Brain microvascular endothelial cell (primary cell): Measurements from ENCODE around the gene TBCA.

Source experiments
- DNase-seq: peaks from one replicate; pipeline ENCODE4 v3.0.0-alpha.2; 2020
- H3K27ac ChIP-seq: fragments of 250-450 bp; sonication (Bioruptor Pico); 2 replicates; pipeline ENCODE4 v1.5.1; 2020; ENCODE audit warnings: mild to moderate bottlenecking, moderate library complexity
- H3K27me3 ChIP-seq: fragments of 250-450 bp; sonication (Bioruptor Pico); replicated peaks from 2 replicates; pipeline ENCODE4 v1.5.1; 2020; ENCODE audit warnings: mild to moderate bottlenecking
- H3K36me3 ChIP-seq: fragments of 250-450 bp; sonication (Bioruptor Pico); replicated peaks from 2 replicates; pipeline ENCODE4 v1.5.1; 2020; ENCODE audit warnings: mild to moderate bottlenecking
- H3K4me3 ChIP-seq: 2 replicates; pipeline ENCODE4 v1.5.1; 2011; ENCODE audit warnings: low read depth, mild to moderate bottlenecking, control low read depth, low read length, moderate library complexity
- CTCF ChIP-seq: IDR thresholded peaks from 2 replicates; pipeline ENCODE4 v1.5.1; 2011; ENCODE audit warnings: low read depth, mild to moderate bottlenecking, moderate library complexity, low read length, control low read depth, inconsistent platforms; ENCODE audit errors: missing control alignments
- in situ Hi-C: cut with HindIII; loops from 2 replicates; pipeline ENCODE4 v1.10.0; 2017; ENCODE audit warnings: low sequenced_read_pairs, low pct_ligation_motif_present

TBCA gene

GRCh38 chr5:77785229-77785628 is 9.1 kb upstream of the TBCA start:
- TF ChIP-seq CTCF, result no peak
- in situ Hi-C loops, result no loop called here
- H3K4me3 ChIP-seq, result no peak overlapping the region
- H3K27me3 ChIP-seq, result peaks cover 2% of the 10 kb centered on the region
- H3K36me3 ChIP-seq, result no peaks in the 10 kb centered on the region
- H3K27ac ChIP-seq, result no peak overlapping the region
- no peak for DNase-seq

GRCh38 chr5:77784735-77785134 is 8.6 kb upstream of the TBCA start:
- H3K27ac ChIP-seq, result no peak overlapping the region
- H3K36me3 ChIP-seq, result no peaks in the 10 kb centered on the region
- no peak for DNase-seq
- H3K27me3 ChIP-seq, result no peaks in the 10 kb centered on the region
- H3K4me3 ChIP-seq, result no peak overlapping the region
- TF ChIP-seq CTCF, result no peak
- in situ Hi-C loops, result no loop called here

GRCh38 chr5:77781076-77781475 is 4.9 kb upstream of the TBCA start:
- TF ChIP-seq CTCF, result no peak
- Histone ChIP-seq H3K27me3 (no peaks in the 10 kb centered on the region), H3K36me3 (no peaks in the 10 kb centered on the region), H3K4me3 (no peak overlapping the region), H3K27ac (no peak overlapping the region)
- no peak for DNase-seq
- in situ Hi-C loops, result no loop called here

- no peaks in the 10 kb centered on the region for H3K36me3 ChIP-seq
- no peak for DNase-seq
- in situ Hi-C loops, result no loop called here
- H3K4me3 ChIP-seq, result no peak overlapping the region
- no peaks in the 10 kb centered on the region for H3K27me3 ChIP-seq
- H3K27ac ChIP-seq, result no peak overlapping the region
- no peak for TF ChIP-seq CTCF
Measured at GRCh38 chr5:77778881-77779438, 2.8 kb upstream of the TBCA start.

GRCh38 chr5:77778398-77778797 is 2.3 kb upstream of the TBCA start:
- DNase-seq, result no peak
- in situ Hi-C loops, result no loop called here
- no peak overlapping the region for H3K27ac ChIP-seq
- H3K36me3 ChIP-seq, result no peaks in the 10 kb centered on the region
- no peak overlapping the region for H3K4me3 ChIP-seq
- no peaks in the 10 kb centered on the region for H3K27me3 ChIP-seq
- TF ChIP-seq CTCF, result no peak

GRCh38 chr5:77777911-77778310 is 1.8 kb upstream of the TBCA start:
- no peak for DNase-seq
- H3K4me3 ChIP-seq, result no peak overlapping the region
- no peaks in the 10 kb centered on the region for H3K27me3 ChIP-seq
- TF ChIP-seq CTCF, result no peak
- H3K36me3 ChIP-seq, result no peaks in the 10 kb centered on the region
- in situ Hi-C loops, result no loop called here
- no peak overlapping the region for H3K27ac ChIP-seq
